ENCODE measurements around the gene IQCF2. TPM values are rescaled to one million over a fixed set of nuclear protein-coding genes. Genes with fewer than 3 reads are reported as not detected.
"Not testable (repeated sequence)": the region's sequence is repeated elsewhere in the genome, so short reads cannot be mapped to it uniquely, and the experiment has no call there.

IQCF2 gene
- total RNA-seq, 2 experiments from 2014 or later = not detected

GRCh38 chr3:51875501-51875900 is 14.1 kb downstream of the IQCF2 start, which contains the start of gene IQCF5:
Gene IQCF5 (minus strand): TSS chr3:51875601. CDS start chr3:51875531, 70 bp downstream.
- ChIA-PET POLR2A (no interaction called here), CTCF (no interaction called here)

- CTCF ChIA-PET = no interaction called here
- POLR2A ChIA-PET = no interaction called here
Observed at GRCh38 chr3:51876186-51876585, 14.8 kb downstream of the IQCF2 start.

- ChIA-PET CTCF (interaction anchor here (0.6 kb wide), 1 partner anchor 564 kb away, joined by 3 read pairs; no protein-coding TSS in a partner anchor), POLR2A (no interaction called here)
Observed at GRCh38 chr3:51879937-51880336, 18.5 kb downstream of the IQCF2 start.

- ChIA-PET CTCF (no interaction called here), POLR2A (no interaction called here)
Observed at GRCh38 chr3:51886447-51886846, 25.0 kb downstream of the IQCF2 start.

GRCh38 chr3:51887620-51888019 is 26.2 kb downstream of the IQCF2 start:
- POLR2A ChIA-PET = no interaction called here
- CTCF ChIA-PET = no interaction called here

GRCh38 chr3:51888463-51889105 is 27.2 kb downstream of the IQCF2 start:
- ChIA-PET CTCF (no interaction called here), POLR2A (no interaction called here)

GRCh38 chr3:51891242-51892039 is 30.0 kb downstream of the IQCF2 start:
- ChIA-PET POLR2A (no interaction called here), CTCF (no interaction called here)

- ChIA-PET POLR2A (no interaction called here), CTCF (no interaction called here)
Observed at GRCh38 chr3:51894391-51894790, 33.0 kb downstream of the IQCF2 start.

- CTCF ChIA-PET = no interaction called here
- POLR2A ChIA-PET = no interaction called here
Observed at GRCh38 chr3:51894939-51895338, 33.5 kb downstream of the IQCF2 start.

- CTCF ChIA-PET = no interaction called here
- POLR2A ChIA-PET = no interaction called here
Observed at GRCh38 chr3:51896607-51897305, 35.3 kb downstream of the IQCF2 start.

GRCh38 chr3:51897391-51897790 is 36.0 kb downstream of the IQCF2 start:
- ChIA-PET CTCF (no interaction called here), POLR2A (no interaction called here)

GRCh38 chr3:51900043-51900442 is 38.6 kb downstream of the IQCF2 start:
- POLR2A ChIA-PET = interaction anchor here (0.6 kb wide), 1 partner anchor 18 kb away, joined by 3 read pairs; no protein-coding TSS in a partner anchor
- CTCF ChIA-PET = not testable (repeated sequence)

GRCh38 chr3:51902361-51902760 is 40.9 kb downstream of the IQCF2 start:
- CTCF ChIA-PET = interaction anchor here (0.8 kb wide), 1 partner anchor 18 kb away, joined by 3 read pairs; no protein-coding TSS in a partner anchor
- POLR2A ChIA-PET = not testable (repeated sequence)

GRCh38 chr3:51904034-51904823 is 42.8 kb downstream of the IQCF2 start:
- ChIA-PET CTCF (interaction anchor here (0.6 kb wide), 1 partner anchor 316 kb away, joined by 3 read pairs; no protein-coding TSS in a partner anchor), POLR2A (no interaction called here)

- CTCF ChIA-PET = no interaction called here
- POLR2A ChIA-PET = no interaction called here
Observed at GRCh38 chr3:51908026-51908425, 46.6 kb downstream of the IQCF2 start.

Other genes with a start within 250 kb of the IQCF2 start
- gene TEX264, start 190.4 kb upstream of the IQCF2 start, total RNA-seq = 10 to 100 TPM; 45.5 to 46.4 TPM
- under 1 TPM; 0.11 to 0.23 TPM for gene GRM2, start 154.5 kb upstream of the IQCF2 start, total RNA-seq
- gene IQCF6, start 82.4 kb upstream of the IQCF2 start, total RNA-seq = not detected
- gene IQCF5, start 14.0 kb downstream of the IQCF2 start, total RNA-seq = not detected
- gene IQCF1, start 41.7 kb downstream of the IQCF2 start, total RNA-seq = not detected
- gene RRP9, start 80.3 kb downstream of the IQCF2 start, total RNA-seq = 10 to 100 TPM; 82.4 to 83.9 TPM
- 10 to 100 TPM in 1 of 2 experiments, 1 to 10 TPM in 1; 9.7 to 12.2 TPM for gene PARP3, start 80.7 kb downstream of the IQCF2 start, total RNA-seq
- not detected for gene GPR62, start 93.8 kb downstream of the IQCF2 start, total RNA-seq
- 10 to 100 TPM; 10.4 to 10.9 TPM for gene PCBP4, start 105.8 kb downstream of the IQCF2 start, total RNA-seq
- 10 to 100 TPM; 57.2 to 59.0 TPM for gene ABHD14B, start 112.4 kb downstream of the IQCF2 start, total RNA-seq
- gene ABHD14A, start 113.4 kb downstream of the IQCF2 start, total RNA-seq = 10 to 100 TPM; 14.4 to 14.5 TPM
- 10 to 100 TPM; 57.0 to 63.9 TPM for gene ACY1, start 121.9 kb downstream of the IQCF2 start, total RNA-seq
- 1,000 to 10,000 TPM; 1,417 to 1,432 TPM for gene RPL29, start 134.3 kb downstream of the IQCF2 start, total RNA-seq
- gene DUSP7, start 195.0 kb downstream of the IQCF2 start, total RNA-seq = 10 to 100 TPM; 26.5 to 26.8 TPM